Endothelial cell of hepatic sinusoid (primary cell): ENCODE results near the gene EFCAB6.

Source experiments
- in situ Hi-C: cut with HindIII; loops from 2 replicates; pipeline ENCODE4 v1.10.0; 2017; ENCODE audit warnings: low sequenced_read_pairs

Gene EFCAB6

DNA sequence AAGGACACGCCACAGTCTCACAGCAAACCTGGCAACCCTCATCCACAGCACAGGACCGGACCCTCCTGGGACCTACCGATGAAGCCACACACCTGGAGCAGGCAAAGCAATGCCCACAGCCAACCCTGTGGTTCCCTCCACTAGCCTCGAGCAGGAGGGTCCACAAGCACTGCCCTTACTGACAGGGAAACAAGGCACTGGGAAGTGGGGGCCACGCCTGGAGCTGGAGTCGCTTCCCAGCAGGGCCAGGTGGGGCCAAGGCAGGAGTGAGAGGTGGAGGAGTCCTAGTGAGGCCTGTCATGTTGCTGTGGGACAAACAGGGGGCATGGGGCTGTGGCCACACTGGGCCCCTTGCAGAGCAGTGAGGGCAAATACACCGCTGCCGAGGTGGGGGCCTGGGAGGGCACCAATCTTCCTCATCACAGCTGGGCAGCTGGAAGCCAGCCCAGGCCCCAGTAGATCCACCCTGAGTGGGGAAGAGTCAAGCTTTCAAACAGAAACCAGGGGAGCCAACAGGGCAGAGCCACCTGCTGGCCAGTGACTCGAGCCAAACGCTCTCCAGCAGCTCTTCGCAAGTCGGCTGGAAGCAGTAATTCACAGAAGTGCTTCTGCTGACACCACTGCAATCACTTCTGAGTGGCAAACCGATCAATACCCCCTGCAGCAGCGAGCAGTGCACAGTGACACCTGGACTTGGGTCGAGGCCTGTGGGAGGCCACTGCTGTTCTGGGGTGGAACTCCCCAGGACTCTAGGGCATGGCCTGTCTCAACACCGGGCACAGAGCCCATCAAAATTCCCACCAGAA lies 36.5 kb upstream of the EFCAB6 start:
- in situ Hi-C loops, result no loop called here

DNA sequence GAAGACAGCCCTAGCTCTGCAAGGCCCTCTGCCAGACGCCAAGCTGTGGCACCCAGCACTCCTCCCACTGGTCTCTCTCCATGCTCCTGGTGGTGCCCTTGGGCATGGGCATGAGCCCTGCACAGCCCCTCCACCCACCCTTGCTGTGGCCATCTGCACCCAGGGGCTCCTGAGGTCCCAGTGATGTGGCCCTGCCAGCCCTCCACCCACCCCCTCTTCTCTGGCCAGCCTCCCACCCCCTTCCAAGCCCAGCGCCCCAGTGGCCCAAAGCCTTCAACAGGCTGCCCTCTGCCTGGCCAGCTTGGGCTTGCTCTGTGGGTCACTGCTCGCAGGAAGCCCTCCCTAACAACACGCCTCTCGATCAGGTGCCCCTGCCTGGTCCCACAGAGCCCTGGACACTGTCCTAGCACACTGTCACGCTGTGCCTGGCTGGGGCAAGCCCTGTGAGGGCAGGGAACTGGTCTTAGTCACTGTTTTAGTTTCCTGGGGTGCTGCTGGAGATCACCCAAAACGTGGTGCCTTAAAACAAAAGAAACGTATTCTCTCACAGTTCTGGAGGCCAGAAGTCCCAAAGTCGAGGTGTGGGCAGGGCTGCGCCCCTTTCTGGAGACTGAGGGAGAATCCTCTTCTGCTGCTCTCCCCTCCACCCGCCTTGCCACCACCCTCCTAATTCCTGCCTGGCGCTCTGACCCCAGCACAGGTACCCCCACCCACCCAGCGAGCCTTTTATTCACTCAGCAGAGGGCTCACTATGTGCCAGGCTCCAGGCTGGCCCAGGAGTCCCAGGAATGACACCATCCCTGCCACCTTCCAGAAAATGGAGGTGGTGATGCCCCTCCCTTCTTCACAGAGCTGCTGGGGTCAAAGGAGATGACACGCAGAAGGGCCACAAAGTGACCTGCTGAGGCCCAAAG lies 35.5 kb upstream of the EFCAB6 start:
- in situ Hi-C loops, result no loop called here

DNA sequence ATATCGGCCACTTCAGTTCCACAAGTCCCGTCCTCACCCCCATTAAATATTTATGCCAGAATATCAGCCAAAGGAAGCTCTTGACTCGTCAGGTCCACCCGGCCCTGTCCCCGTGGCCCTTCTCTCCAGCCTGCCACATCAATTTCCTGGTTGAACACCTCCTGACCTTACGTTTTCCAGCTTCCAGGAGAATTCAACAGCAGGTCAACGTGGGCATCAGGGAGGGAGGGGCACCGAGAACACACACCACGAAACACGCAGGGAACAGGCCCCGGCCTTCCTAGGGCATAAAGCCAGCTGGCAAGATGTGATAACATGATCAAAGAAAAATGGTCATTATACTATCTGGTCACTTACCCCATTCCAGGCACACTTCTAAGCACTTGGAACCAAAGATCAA lies 34.9 kb upstream of the EFCAB6 start:
- in situ Hi-C loops, result no loop called here

DNA sequence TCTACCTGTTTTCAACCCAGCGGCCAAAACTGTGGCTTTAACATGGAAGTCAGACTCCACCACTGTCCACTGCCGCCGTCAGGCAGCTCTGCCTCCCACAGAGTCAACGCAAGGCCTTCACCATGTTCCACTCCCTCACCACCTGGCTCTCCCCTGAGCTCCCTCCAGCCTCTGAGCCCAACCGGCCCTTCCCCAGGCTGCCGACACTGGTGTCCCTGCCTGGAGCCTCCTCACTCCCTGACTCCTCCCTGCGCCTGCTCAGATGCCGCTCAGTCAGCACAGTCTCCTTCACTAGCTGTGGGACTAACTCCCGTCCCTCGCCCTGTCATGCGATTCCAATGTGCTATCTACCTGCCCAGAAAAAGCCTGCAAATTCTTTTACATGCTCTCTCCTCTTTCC lies 33.9 kb upstream of the EFCAB6 start:
- in situ Hi-C loops, result no loop called here

DNA sequence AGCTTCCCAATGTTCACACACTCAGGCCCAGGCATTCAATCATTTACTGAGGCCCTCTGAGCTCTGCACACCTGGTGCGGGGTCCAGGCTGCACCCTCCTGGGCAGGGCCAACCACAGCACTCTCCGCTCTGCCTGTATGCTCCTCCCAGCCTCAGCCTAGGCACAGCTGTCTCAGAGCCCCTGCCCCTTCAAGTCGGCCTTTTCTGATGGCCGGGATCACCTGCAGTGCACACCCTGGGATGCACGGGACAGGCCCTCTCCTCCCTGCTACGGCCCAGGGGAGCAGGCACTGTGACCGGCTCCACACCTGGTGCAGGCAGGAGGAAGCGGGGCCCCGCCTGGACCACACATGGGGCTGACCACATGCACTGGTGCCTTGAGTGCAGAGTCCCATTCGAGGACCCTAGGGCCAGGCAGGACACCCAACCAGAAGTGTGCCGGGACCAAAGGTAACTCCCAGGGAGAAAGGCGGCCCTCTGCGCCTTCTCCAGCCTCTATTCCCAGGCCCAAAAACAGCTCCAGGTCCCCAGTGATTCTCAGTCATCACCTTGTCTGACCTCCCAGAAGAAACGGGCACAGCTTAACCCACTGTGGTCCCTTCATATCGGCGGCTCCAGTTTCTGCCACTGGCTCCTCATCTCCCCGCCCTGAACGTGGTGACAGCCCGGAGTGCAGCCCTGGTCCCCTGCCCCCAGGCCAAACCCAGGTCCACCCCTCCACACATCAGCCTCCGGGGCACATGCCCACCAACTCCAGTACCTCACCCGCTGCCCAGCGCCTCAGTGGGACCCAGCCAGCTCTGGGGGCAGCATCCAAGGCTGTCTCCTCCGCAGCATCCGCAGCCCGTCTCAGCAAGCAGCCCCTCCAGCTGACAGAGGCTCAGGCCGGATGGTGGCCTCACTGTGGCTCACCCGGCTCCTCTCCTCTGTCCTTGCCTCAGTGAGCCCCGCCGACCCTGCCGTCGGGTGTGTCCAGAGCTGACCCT lies 32.7 kb upstream of the EFCAB6 start:
- in situ Hi-C loops, result no loop called here

DNA sequence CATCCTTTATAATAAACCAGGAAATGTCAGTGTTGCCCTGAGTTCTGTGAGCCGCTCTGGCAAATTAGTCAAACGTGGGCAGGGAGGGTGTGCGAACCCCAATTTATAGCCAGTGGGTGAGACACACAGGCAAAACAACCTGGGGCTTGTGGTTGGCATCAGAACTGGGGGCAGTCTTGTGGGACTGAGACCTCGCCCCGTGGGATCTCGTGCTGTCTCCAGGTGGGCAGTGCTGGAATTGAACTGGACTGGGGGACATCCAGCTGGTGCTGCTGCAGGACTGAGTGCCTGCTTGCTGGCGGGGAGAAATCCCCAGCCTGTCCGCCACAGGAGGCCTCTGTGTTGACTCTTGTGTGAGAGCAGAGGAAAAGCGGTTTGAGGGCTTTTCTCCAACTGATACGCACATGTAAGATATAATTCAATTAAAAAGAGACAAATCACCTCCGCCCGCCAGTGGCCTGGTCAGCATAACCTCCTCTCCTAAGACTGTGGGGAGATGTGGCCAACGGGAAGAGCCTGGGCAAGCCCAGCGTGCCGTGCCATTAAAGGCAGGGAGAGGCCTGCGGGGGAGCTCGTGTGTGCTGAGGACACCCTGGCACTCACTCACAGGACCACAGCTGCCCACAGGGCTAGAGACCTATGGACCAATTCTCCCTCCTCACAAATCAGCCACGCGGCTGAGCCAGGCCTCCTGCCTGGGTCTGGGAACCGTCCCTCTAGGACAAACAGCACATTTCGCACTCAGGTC lies 31.9 kb upstream of the EFCAB6 start:
- in situ Hi-C loops, result no loop called here

DNA sequence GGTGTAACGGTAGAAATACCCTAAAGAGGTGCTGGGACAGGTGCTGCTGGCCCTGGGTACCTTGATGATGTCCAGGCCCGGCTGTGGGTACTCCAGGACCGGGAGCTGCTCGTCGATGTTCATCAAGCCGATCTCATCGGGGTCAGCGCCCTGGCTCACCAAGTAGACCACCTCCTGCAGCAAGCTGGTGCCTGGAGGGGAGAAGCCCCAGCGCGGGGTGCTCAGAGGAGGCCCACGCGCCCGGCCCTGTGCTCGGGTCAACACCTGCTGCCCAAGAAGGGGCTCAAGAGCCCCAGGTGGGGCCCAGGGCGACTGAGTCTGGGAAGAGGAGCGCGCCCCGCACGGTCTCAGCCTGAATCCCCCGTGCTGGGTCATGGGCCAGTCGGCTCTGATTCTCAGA lies 29.6 kb upstream of the EFCAB6 start:
- in situ Hi-C loops, result no loop called here

DNA sequence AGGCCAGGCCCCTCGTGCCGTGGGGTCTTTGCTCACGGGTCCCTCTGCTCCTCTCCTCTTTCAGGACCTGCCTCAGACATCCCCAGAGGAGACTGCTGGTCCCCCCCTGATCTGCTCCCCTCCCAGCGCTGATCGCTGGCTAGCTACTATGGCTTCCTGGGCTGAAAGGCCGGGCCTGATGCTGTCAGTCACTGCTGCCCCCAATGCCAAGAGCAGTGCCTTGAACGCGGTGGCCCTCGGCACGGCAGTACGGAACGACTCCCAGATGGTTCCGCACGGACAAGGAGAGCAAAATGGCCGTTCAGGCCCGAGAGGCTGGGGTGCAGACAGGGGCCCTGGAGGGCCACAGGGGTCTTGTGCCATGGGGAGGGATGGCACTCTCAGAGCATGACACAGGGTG lies 28.7 kb upstream of the EFCAB6 start:
- in situ Hi-C loops, result no loop called here

DNA sequence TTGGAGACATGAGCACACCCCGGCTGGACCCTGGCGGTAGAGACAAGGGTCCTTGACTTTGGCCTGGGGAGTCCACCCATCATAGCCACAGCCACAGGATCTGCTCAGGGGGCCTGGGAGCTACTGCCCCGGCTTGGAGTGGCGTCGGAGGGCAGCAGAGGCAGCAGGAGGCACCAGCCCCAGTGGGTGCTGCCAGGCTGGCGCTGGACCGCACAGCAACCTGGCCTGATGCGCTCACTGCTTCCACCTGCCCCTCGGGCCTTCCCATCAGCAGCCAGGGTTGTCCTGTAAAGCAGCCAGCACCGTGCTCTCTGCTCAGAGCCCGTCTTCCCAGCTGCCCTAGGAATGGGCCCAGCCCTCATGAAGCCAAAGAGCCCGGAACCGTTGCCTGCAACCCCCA lies 28.3 kb upstream of the EFCAB6 start:
- in situ Hi-C loops, result no loop called here

DNA sequence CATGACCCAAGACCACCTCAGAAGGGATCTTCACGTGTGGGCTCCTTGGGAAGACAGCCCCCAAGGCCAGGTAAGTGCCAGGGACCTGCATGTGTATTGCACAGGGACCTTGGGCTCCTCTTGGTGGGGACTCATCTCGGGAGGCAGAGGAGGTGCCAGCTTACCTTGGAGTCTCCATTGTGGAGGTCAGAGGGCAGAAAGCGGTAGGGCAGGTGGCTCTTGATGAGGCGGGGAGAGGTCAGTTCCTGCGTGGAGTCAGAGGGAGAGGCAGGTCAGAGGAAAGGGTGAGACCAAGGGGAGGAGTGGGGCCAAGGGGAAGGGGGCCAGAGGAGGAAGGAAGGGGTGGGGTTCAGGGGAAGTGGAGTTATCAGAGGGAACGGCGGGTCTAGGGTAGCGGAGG lies 27.7 kb upstream of the EFCAB6 start:
- in situ Hi-C loops, result no loop called here

DNA sequence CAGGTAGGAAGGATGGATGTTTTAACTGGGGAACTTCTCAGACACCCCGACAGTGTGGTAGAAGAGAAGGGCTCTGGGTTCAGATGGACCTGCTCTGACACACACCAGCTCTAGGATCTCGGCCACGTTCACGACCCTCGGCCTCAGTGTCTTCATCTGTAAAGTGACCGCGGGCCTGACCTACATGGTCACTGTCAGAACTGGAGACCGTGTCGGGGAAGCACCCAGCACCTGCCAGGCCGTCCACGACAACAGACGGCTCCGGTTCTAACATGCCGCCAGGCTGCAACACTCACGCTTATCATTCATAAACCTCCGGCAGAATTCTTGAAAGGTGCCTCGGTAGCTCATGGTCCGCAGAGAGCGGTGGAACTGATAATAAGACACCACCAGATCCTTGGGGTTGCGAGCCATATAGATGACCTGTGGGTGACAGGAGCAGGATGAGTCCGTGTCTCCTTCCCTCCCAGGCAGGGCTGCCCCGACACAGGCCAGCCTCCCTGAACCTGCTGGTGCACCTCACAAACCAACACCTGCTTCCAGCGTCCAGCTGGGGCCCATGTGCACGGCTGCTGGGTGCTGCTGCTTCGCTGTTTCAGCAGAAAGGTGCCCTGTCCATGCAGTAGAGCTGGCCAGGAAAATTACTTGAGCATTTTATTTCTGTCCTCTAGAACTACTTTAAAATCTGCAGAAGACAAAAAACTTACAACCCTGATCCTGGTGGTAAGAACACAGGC lies 26.6 kb upstream of the EFCAB6 start:
- in situ Hi-C loops, result no loop called here

DNA sequence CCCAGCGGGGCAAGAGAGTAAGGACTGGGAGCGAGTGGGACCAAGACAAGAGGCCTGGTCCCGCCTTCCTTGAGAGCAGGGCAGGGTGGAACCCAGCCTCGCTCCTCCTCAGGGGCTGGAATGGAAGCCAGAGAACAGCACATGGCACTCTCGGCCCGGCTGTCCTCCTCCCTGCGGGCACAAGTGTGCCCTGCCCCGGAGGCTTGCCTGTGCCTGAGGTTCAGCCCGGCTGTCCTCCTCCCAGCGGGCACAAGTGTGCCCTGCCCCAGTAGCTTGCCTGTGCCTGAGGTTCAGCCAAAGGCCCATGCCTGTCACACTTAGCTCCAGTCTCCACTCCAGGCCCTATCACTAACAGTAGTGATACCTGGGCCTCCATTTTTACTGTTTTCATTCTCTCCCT lies 26.1 kb upstream of the EFCAB6 start:
- in situ Hi-C loops, result no loop called here

DNA sequence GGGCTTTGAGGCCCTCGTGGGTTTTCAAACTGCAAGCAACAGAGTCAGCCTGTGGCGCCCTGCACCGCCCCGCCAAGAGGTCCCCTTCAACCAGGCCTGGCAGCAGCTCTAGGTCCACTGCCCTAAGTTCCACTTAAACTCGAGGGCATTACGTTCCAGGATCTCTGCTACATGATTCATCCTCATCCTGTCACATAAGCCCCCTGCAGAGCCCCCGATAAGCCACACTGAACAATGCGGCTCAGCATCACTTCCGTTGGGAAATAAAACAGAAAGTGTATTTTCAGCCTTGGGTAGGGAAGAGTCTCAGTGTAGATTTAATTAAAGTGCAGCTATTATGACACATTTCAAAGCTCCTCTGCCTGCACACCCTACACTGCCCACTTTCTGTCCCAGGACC lies 25.6 kb upstream of the EFCAB6 start:
- in situ Hi-C loops, result no loop called here

DNA sequence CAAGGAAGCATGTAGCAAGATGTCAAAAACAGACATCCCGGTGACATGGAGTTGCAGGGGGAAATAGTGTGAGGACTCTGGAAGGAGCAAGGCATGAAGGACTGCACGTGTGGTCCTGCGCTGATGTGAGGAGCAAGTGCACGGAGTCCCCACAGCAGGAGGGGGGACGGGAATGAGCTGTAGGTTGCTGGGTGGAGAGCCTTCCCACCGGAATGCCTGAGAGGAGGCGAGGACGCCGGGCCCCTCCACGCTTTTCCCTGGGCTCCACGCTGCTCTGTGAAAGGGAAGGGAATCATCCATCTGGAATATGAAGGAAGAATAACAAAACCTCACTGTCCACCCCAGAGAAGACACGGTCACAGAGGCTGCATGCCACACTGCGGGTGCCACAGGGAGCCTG lies 23.6 kb upstream of the EFCAB6 start:
- in situ Hi-C loops, result no loop called here

DNA sequence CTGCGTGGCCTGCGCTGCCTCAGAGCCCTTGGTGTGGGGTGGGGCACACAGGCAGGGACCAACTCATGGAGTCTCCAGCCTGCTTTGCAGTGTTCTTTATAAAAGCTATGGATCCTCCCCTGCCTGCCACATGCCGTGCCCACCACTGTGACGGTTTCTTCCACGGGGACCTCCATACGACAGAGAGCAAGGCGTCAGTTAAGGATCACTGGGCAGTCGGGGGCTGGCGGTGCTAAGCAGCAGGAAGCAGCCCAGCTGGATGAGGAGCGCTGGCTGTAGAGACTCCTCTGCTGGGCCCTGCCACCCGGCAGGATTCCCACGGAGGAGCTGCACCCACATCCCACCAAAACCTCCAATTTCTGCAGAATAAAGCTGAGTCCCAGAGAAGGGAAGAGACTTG lies 23.1 kb upstream of the EFCAB6 start:
- in situ Hi-C loops, result no loop called here

DNA sequence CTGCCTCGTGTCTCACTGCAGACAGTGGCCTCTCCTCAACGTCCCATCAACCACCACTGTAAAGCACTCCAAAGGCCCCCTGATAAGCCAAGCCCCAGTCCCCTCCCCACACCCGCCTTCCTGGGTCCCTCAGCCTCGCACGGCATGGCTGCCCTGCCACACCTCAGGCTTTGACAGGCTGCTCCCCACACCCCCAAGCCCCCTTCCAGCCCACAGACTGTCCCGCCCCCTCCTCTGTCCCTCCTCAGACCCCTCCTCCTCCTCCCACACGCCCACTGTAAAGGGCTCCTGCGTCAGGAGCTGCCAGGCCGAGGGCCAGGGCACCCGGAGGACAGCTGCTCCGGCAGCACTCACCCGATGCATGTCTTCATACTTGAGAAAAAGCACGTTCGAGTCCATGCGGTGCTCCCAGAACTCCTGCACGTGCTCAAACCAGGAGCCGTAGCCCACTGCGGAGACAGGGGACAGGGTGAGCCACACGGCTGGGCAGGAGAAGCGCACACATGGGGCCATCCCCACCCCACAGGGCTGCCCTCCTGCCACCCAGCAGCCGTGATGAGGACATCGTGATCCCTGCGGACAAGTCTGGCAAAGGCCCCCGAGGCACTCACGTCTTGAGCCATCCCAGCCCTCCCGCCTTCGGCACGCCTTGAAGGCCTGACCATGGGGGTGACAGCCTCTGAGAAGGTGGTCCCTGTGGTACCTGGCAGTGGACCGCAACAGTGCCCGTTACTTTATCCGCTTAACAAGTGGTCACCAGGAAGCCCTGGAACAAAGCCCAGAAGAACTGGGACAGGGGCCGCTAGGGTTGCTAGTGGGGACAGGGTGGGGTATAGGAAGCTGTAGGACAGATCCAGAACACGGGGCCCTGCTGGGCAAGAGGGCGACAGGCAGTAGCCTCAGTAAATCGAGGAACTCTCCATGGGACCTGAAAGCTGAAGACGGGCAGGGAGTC lies 21.5 kb upstream of the EFCAB6 start:
- in situ Hi-C loops, result no loop called here

DNA sequence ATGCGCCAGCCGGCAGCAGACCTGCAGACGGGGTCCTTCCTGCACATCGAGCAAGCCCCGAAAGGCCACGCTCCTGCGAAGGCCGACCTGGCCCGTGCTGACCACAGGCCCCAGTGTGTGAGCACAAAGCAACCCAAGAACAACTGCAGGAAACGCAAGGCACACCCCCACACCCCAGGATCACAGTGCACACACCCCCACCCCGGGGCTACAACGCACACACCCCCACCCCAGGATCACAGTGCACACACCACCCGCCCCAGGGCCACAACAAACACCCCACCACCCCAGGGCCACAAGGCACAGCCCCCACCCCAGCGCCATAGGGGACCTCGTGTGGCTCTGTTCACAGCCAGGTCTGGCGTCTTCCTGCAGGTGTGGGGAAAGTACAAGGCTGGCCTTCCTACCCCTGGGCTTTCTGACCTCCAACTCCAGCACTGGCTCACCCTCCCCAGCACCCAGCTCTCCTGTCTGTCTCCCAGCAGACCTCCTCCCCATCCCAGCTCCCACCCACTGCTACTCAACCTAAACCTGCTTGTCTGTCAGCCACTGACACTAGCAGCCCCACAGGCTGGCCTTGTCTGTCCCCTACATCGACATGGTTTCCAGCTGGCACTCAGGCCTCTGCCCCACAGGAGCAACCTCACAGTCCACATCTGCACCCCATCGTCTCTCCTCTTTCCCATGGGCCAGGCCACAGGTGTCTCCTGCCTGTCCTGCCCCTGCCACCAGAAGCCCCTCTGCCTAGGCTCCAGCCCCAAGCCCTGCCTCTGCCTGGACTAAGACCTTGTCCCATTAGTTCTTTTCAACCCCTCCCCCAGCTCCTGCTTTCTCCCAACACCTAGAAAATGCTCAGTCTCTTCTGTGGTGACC lies 20.5 kb upstream of the EFCAB6 start:
- in situ Hi-C loops, result no loop called here
